H1 (cell line): ENCODE data around the gene ZNF407. TPM values are rescaled to one million over a fixed set of nuclear protein-coding genes. Genes with fewer than 3 reads are reported as not detected.

ENCODE experiments used
- CTCF ChIA-PET: fragments of 300-600 bp; sonication (Branson Sonifier 250); formaldehyde crosslinking; loops from one replicate; lab custom pipeline; 2021; ENCODE audit not compliant: partially characterized antibody; lab: Charles Lee
- POLR2A ChIA-PET: fragments of 300-600 bp; sonication (Branson Sonifier 250); formaldehyde crosslinking; loops from one replicate; lab custom pipeline; 2021; ENCODE audit warnings: inconsistent platforms; ENCODE audit not compliant: partially characterized antibody; lab: Charles Lee
- DNase-seq, 2 experiments: peaks; one replicate each; pipeline versions ENCODE4 v3.0.0 to v3.0.0-alpha.2; 2010 to 2022; ENCODE audit warnings: low spot score in 2 of 2, low read depth in 1 of 2, mixed read lengths in 1 of 2
- FAIRE-seq: peaks from 2 replicates; lab custom pipeline; 2011; peaks lifted over from hg19 to GRCh38; lab: Jason Lieb, UNC
- H2AFZ ChIP-seq: 2 replicates; pipeline ENCODE4 v1.8.1; 2012; ENCODE audit warnings: low read length, inconsistent platforms
- H2AK5ac ChIP-seq: 2 replicates; pipeline ENCODE4 v1.6.1; 2013; ENCODE audit warnings: low read depth, low read length
- H2BK120ac ChIP-seq: replicated peaks from 2 replicates; pipeline ENCODE3; 2013; ENCODE audit warnings: low read depth, low read length, inconsistent platforms
- H2BK12ac ChIP-seq: 2 replicates; pipeline ENCODE4 v1.6.1; 2013; ENCODE audit warnings: low read depth, low read length
- H2BK15ac ChIP-seq: 2 replicates; pipeline ENCODE4 v1.6.1; 2013; ENCODE audit warnings: low read length
- H2BK20ac ChIP-seq: 2 replicates; pipeline ENCODE4 v1.6.1; 2013; ENCODE audit warnings: low read length
- H2BK5ac ChIP-seq: 2 replicates; pipeline ENCODE4 v1.6.1; 2013; ENCODE audit warnings: low read depth, low read length
- H3K14ac ChIP-seq: 2 replicates; pipeline ENCODE4 v1.6.1; 2013; ENCODE audit warnings: inconsistent platforms; ENCODE audit not compliant: insufficient read length
- H3K18ac ChIP-seq: 2 replicates; pipeline ENCODE4 v1.6.1; 2013; ENCODE audit warnings: low read length; ENCODE audit errors: extremely low read depth
- H3K23ac ChIP-seq: 2 replicates; pipeline ENCODE4 v1.6.1; 2013; ENCODE audit warnings: inconsistent platforms; ENCODE audit not compliant: insufficient read length
- H3K23me2 ChIP-seq: 2 replicates; pipeline ENCODE4 v1.6.1; 2013; ENCODE audit warnings: low read depth, low read length
- H3K27ac ChIP-seq: 2 replicates; pipeline ENCODE4 v1.6.1; 2011; ENCODE audit warnings: low read depth, low read length, inconsistent platforms
- H3K27me3 ChIP-seq, 4 experiments: replicated peaks in 1 of 4; 1 replicate in 1 of 4; 2 replicates in 3 of 4; pipeline versions ENCODE4 v1.6.1 to v1.8.1; 2011 to 2013; ENCODE audit warnings: low read length in 3 of 4, mild to moderate bottlenecking in 3 of 4, inconsistent platforms in 2 of 4, mixed read lengths in 2 of 4, moderate library complexity in 1 of 4; ENCODE audit not compliant: control insufficient read depth in 3 of 4, insufficient read depth in 3 of 4; ENCODE audit errors: extremely low read depth in 1 of 4
- H3K36me3 ChIP-seq, 4 experiments: 2 replicates each; pipeline versions ENCODE4 v1.6.1 to v1.8.1; 2011 to 2013; ENCODE audit warnings: mild to moderate bottlenecking in 4 of 4, low read length in 3 of 4, moderate library complexity in 2 of 4, control low read depth in 1 of 4, inconsistent platforms in 1 of 4; ENCODE audit not compliant: insufficient read depth in 4 of 4, control insufficient read depth in 2 of 4
- H3K4ac ChIP-seq: replicated peaks from 2 replicates; pipeline ENCODE3; 2013; ENCODE audit warnings: low read length, low read depth, mixed read lengths, inconsistent platforms; ENCODE audit not compliant: insufficient read length
- H3K4me1 ChIP-seq, 4 experiments: replicated peaks in 1 of 4; 1 replicate in 1 of 4; 2 replicates in 3 of 4; pipeline versions ENCODE4 v1.6.1 to v1.8.1; 2011 to 2013; ENCODE audit warnings: low read length in 3 of 4, inconsistent platforms in 2 of 4, mixed read lengths in 1 of 4; ENCODE audit not compliant: insufficient read depth in 4 of 4, control insufficient read depth in 3 of 4
- H3K4me2 ChIP-seq, 2 experiments: 2 replicates each; pipeline versions ENCODE4 v1.6.1 to v1.8.1; 2011 to 2013; ENCODE audit warnings: low read depth in 2 of 2, low read length in 2 of 2, control low read depth in 1 of 2, inconsistent platforms in 1 of 2, mild to moderate bottlenecking in 1 of 2; ENCODE audit not compliant: insufficient read depth in 1 of 2
- H3K4me3 ChIP-seq, 4 experiments: fragments of 200-600, 300-600 bp in 1 of 4; sonication (generic), shearing (Covaris generic), sonication (Bioruptor Twin) in 1 of 4; 2 replicates each; pipeline versions ENCODE4 v1.5.1 to v1.8.1; 2011 to 2016; ENCODE audit warnings: low read length in 4 of 4, low read depth in 3 of 4, control low read depth in 2 of 4, inconsistent platforms in 2 of 4, mild to moderate bottlenecking in 2 of 4, mixed read lengths in 1 of 4, moderate library complexity in 1 of 4; ENCODE audit not compliant: insufficient read depth in 2 of 4; ENCODE audit errors: extremely low read depth in 1 of 4
- H3K56ac ChIP-seq: replicated peaks from 2 replicates; pipeline ENCODE3; 2013; ENCODE audit warnings: low read depth, mild to moderate bottlenecking, mixed read lengths, low read length, inconsistent platforms; ENCODE audit not compliant: insufficient read length
- H3K79me1 ChIP-seq: 2 replicates; pipeline ENCODE4 v1.6.1; 2013; ENCODE audit warnings: low read depth, low read length, control low read depth
- H3K79me2 ChIP-seq, 2 experiments: 2 replicates each; pipeline versions ENCODE4 v1.6.1 to v1.8.1; 2012 to 2013; ENCODE audit warnings: low read length in 2 of 2, mild to moderate bottlenecking in 2 of 2, inconsistent platforms in 1 of 2; ENCODE audit not compliant: insufficient read depth in 2 of 2, control insufficient read depth in 1 of 2
- H3K9ac ChIP-seq, 4 experiments: replicated peaks in 1 of 4; 1 replicate in 1 of 4; 2 replicates in 3 of 4; pipeline versions ENCODE4 v1.6.1 to v1.8.1; 2011 to 2013; ENCODE audit warnings: low read depth in 3 of 4, low read length in 3 of 4, control low read depth in 2 of 4, mild to moderate bottlenecking in 2 of 4, moderate library complexity in 2 of 4, inconsistent platforms in 1 of 4; ENCODE audit errors: extremely low read depth in 1 of 4
- H3K9me3 ChIP-seq, 2 experiments: 2 replicates each; pipeline versions ENCODE4 v1.6.1 to v1.8.1; 2012 to 2013; ENCODE audit warnings: mild to moderate bottlenecking in 2 of 2, moderate library complexity in 2 of 2, control low read depth in 1 of 2, inconsistent platforms in 1 of 2, low read depth in 1 of 2, low read length in 1 of 2, mixed read lengths in 1 of 2; ENCODE audit not compliant: insufficient read depth in 2 of 2
- H4K20me1 ChIP-seq, 2 experiments: replicated peaks in 1 of 2; 2 replicates each; pipeline versions ENCODE3 to v1.8.1; 2011 to 2013; ENCODE audit warnings: inconsistent platforms in 2 of 2, low read length in 2 of 2, mild to moderate bottlenecking in 1 of 2; ENCODE audit not compliant: insufficient read depth in 2 of 2, control insufficient read depth in 1 of 2
- H4K5ac ChIP-seq: 2 replicates; pipeline ENCODE4 v1.6.1; 2013; ENCODE audit warnings: low read length, low read depth, mixed read lengths, inconsistent platforms; ENCODE audit not compliant: insufficient read length
- H4K8ac ChIP-seq: 2 replicates; pipeline ENCODE4 v1.8.0; 2013; ENCODE audit warnings: mild to moderate bottlenecking, moderate library complexity, low read length, inconsistent platforms; ENCODE audit not compliant: insufficient read depth; ENCODE audit errors: extremely low read depth
- H4K91ac ChIP-seq: replicated peaks from 2 replicates; pipeline ENCODE3; 2013; ENCODE audit warnings: low read length, mixed read lengths, inconsistent platforms; ENCODE audit not compliant: insufficient read length
- BRCA1 ChIP-seq: IDR thresholded peaks from 2 replicates; pipeline ENCODE4 v1.6.1; 2012; ENCODE audit warnings: low read depth, low read length, improper control_type of control experiment
- GABPA ChIP-seq: IDR thresholded peaks from 2 replicates; pipeline ENCODE4 v1.6.1; 2011; ENCODE audit warnings: mild to moderate bottlenecking, low read length, moderate library complexity, borderline replicate concordance; ENCODE audit not compliant: insufficient read depth
- PHF8 ChIP-seq: fragments of 200-600 bp; sonication (generic); conservative IDR thresholded peaks from 2 replicates; pipeline ENCODE4 v1.7.1; 2012; ENCODE audit warnings: low read depth, mild to moderate bottlenecking, inconsistent platforms, low read length, moderate library complexity
- RFX5 ChIP-seq: IDR thresholded peaks from 2 replicates; pipeline ENCODE4 v1.6.1; 2011; ENCODE audit warnings: low read depth, low read length, improper control_type of control experiment, borderline replicate concordance
- SIX5 ChIP-seq: IDR thresholded peaks from 2 replicates; pipeline ENCODE4 v1.6.1; 2011; ENCODE audit warnings: mild to moderate bottlenecking, low read depth, low read length
- SP2 ChIP-seq: IDR thresholded peaks from 2 replicates; pipeline ENCODE4 v1.6.1; 2012; ENCODE audit warnings: mild to moderate bottlenecking, low read length, inconsistent platforms
- YY1 ChIP-seq: IDR thresholded peaks from 2 replicates; pipeline ENCODE4 v1.6.1; 2011; ENCODE audit warnings: low read depth, mild to moderate bottlenecking, low read length
- WGBS, 2 experiments: shearing (Covaris generic) in 1 of 2; methylation state at CpG; one replicate each; pipeline versions ENCODE4 v1.1.6 to v1.1.7; 2013 to 2015; ENCODE audit warnings: low lambda C conversion rate in 2 of 2, mixed read lengths in 2 of 2, inconsistent platforms in 1 of 2, low coverage in 1 of 2, missing lambda C conversion rate in 1 of 2; ENCODE audit not compliant: insufficient replicate concordance in 2 of 2, insufficient coverage in 1 of 2, insufficient read length in 1 of 2; ENCODE audit errors: extremely low coverage in 1 of 2, missing lambda C conversion rate in 1 of 2; 5-methylcytosine and 5-hydroxymethylcytosine counted together
- polyA plus RNA-seq, 7 experiments: library from polyadenylated mRNA; depleted of rRNA in 3 of 7; stranded (reverse) in 5 of 7; unstranded in 2 of 7; fragments of >200 nt in 5 of 7; fragments of 200-250 nt in 2 of 7; gene quantifications; 1 replicate in 5 of 7; 2 replicates in 1 of 7; 4 replicates in 1 of 7; pipeline versions ENCODE4 v1.2.1 to v1.2.3, GENCODE V29; 2011 to 2013; ENCODE audit warnings: missing spikeins in 2 of 7, mixed read lengths in 2 of 7
- total RNA-seq: library from RNA; stranded (reverse); fragmentation: NEBNext Ultra II Directional; extraction: Animal tissue kit (Norgen Biotek cat#: 25700); gene quantifications from 2 replicates; pipeline ENCODE4 v1.2.1, GENCODE V29; 2021
- TF ChIP-seq, protein P1 (sequence below): IDR thresholded peaks from 2 replicates; pipeline ENCODE4 v1.6.1; 2011; ENCODE audit warnings: low read length, improper control_type of control experiment

The ZNF407 gene
- total and polyA plus RNA-seq, 2 of the 8 experiments (the other 6 are each of a cell fraction or from before 2014, with no cell fraction given), result 1.5 to 6.8 TPM

DNA sequence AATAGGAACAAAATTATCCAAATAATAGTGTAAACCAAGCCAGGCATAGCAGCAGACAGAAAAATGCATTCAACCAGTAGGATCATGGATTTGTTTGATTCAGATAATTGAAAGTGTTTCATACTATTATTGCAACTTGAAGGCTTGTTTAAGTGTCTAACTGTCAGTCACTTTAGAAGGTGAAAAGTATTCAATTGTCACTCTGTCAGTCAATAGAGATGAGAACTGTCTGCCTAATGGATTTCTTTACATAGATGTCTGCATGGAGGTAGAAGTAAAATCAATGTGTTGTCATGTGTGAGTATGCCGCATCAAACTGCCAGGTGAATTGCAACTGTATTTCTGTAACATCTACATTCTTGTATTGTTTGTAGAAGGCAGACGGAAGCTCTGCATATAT, 65.0 kb downstream of the ZNF407 start:
- Histone ChIP-seq H2BK20ac (no peak overlapping the region), H3K56ac (no peak overlapping the region), H3K4me3 (no peak overlapping the region), H4K8ac (no peak overlapping the region), H2AFZ (no peak overlapping the region), H3K4me2 (no peak overlapping the region), H4K5ac (no peak overlapping the region), H4K20me1 (no peaks in the 10 kb centered on the region), H3K9me3 (no peaks in the 10 kb centered on the region), H3K14ac (no peak overlapping the region), H3K23ac (no peak overlapping the region), H3K4ac (no peak overlapping the region), H2BK15ac (no peak overlapping the region), H2AK5ac (no peak overlapping the region), H3K36me3 (no peaks in the 10 kb centered on the region), H3K27me3 (no peaks in the 10 kb centered on the region), H3K18ac (no peak overlapping the region), H3K79me2 (no peaks in the 10 kb centered on the region), H4K91ac (no peak overlapping the region), H2BK5ac (no peak overlapping the region), H3K27ac (no peak overlapping the region), H3K9ac (no peak overlapping the region), H3K4me1 (no peaks in the 10 kb centered on the region), H2BK12ac (no peak overlapping the region), H2BK120ac (no peak overlapping the region), H3K79me1 (no peaks in the 10 kb centered on the region), H3K23me2 (no peaks in the 10 kb centered on the region; the same call in 1 of the 2 replicates)
- no peak for DNase-seq
- 43% methylated on average over 2 of the region's 2 CpGs; no CpG with 5 or more reads in 1 of the 2 experiments for WGBS, 2 experiments
- CTCF ChIA-PET, result interaction anchor here (0.7 to 1.5 kb wide), 3 partner anchors 234 to 1718 kb away, joined by 3 to 4 read pairs (median 3); no protein-coding TSS in a partner anchor
- POLR2A ChIA-PET, result no interaction called here
- TF ChIP-seq BRCA1, result no peak
- no peak for TF ChIP-seq SIX5
- no peak for TF ChIP-seq RFX5
- no peak for TF ChIP-seq SP2
- TF ChIP-seq GABPA, result no peak
- TF ChIP-seq, protein P1, sequence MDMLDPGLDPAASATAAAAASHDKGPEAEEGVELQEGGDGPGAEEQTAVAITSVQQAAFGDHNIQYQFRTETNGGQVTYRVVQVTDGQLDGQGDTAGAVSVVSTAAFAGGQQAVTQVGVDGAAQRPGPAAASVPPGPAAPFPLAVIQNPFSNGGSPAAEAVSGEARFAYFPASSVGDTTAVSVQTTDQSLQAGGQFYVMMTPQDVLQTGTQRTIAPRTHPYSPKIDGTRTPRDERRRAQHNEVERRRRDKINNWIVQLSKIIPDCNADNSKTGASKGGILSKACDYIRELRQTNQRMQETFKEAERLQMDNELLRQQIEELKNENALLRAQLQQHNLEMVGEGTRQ, result no peak
- TF ChIP-seq YY1, result no peak
- no peak for TF ChIP-seq PHF8
- FAIRE-seq, result no peak
